Middle frontal gyrus (tissue), 1 donor: ENCODE measurements around the gene RAB22A.

ENCODE experiments used
- DNase-seq: peaks from one replicate; pipeline ENCODE4 v3.0.0-alpha.2; 2015; ENCODE audit warnings: low spot score; ENCODE audit errors: extremely low spot score

Gene RAB22A

DNA sequence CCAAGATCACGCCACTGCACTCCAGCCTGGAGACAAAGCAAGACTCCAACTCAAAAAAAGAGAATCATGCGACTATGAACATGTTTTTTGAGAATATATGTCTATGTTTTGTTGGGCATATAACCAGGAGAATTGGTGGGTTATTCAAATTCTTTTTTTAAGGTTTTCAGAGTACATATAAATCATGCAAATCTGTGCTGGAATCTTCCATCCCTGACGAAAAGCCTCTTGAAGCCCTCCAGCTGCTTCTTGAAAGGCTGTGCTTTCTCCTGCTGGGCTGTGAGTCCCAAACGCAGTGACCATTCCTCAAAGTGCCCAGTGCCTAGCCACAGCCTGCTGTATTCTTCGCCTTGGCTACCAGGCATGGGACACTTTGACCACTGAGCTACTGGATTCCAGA is 9.2 kb upstream of the RAB22A start:
- no peak for DNase-seq

DNA sequence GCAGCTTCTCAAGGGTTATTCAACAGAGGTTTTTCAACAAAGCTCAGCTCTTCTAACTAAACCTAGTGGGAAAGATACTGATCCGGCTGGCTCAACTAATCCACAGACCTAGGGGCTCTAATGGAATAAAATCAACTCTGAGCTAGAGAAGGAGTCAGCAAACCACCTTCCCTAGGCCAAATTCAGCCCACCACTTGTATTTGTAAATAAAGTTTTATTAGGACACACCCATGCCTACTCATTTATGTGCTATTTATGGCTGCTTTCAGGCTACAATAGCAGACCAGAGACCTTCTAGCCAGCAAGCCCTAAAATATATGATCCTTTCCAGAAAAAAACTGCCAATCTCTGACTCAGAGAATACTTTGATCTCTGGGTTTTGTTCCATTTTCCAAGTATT is 6.0 kb upstream of the RAB22A start:
- DNase-seq: no peak

- DNase-seq: no peak
These were observed 4.5 kb upstream of the RAB22A start for GRCh38 chr20:58305061-58305460.

DNA sequence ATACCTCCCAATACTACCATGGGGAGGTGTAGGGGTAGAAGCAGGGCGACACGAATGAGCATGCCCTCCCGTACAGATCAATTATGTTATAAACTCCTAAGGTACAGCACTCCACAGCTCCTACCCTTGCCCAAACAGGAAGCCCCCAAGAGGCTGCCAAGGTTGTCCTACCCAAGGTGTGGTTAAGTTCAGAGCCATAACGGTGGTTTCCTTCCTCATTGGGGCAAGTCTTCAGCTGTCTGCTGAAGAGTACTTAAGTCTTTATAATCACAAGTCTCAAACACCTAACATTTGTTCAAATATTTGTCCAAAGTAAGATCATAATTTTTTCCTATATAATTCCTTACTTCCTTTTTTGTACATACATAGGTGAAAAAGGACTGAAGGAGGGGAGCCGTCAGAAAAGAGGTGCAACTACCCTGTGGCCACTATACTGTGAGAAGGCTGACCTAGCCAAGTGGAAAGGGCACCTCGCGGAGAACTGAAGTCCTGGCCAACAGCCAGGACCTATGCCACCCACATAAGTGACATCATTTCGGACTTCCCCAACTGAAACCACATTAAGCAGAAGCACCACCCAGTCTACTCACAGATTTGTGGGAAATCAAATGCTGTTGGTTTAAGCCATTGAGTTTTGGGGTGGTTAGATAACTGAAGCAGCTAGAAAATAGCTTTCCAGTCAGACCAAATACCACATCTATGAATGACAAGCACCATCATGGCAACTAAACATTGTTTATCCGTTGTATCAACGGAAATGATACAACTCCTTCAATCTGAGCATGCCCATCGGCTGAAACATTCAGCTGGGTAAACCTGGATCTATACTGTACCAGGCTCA is 2.9 kb upstream of the RAB22A start:
- DNase-seq: no peak

DNA sequence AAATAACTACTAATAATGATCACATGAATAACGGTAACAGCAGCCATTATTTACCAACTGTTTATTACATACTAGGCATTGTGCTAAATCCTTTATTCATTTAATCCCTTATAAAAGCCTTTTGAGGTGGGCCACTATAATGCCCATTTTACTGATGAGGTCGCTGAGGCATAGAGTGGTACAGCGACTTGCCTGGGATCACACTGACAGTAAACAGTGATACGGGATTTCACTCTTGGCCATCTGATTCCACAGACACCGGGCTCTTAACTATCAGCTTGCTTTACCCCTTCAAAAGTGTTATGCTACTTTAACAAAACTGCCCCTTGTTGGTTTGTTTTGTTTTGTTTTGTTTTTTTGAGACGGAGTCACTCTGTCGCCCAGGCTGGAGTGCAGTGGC is 2.2 kb upstream of the RAB22A start:
- no peak for DNase-seq

DNA sequence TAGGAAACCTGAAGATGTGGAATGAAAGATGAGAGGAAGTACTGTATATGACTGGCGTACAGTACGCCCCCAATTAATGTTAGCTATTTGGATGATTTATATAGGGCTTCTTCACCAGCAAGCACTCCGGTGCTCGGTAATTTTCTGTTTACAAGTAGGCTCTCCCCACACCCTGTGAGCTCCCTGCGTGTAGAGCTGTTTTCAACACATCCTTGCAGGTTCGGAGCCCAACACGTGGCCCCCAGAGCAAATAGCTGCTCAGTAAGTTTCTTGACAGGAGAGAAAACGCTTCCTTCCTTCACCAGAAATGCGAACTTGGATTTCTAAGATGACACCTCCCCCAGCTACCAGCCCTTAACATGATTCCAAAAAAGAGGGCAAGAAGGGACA is 1.2 kb upstream of the RAB22A start:
- no peak for DNase-seq

DNA sequence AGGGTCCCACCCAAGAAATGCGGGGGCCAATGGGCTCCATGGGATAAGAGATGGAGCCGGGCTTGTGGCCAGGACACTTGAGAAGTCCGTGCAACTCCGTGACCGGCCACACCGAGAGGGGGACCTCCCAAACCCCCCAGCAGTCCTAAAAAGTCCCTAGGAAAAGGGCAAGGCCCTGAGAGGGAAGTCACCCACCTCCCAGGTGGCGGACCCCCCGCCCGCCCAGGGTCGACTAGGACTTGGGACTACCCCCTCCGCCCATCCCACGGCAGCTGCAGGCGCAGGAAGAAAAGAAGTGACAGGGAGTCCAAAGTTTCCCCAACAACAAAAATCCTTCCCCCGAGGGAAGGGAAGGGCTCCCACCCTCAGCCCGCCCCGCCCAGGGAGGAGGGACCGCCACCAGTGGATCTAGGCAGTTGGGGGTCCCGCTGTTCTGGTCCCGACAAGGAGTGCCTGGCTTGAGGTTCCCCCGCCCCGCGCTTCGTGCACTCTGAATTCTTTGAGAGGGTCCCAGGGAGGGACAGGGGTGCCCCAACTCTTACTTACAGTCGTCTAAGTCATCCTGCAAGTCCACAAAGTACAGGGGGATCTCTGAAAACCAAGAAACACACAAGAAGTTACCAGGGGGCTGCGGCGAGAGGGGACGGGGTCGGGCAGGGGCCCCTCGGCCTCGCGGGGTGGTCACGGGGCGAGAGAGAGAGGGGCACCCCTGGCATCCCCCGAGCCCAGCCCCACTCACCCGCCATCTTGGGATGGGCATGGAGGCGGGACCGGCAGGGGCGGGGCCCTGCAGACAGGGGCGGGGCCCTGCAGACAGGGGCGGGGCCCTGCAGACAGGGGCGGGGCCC is 611 bp upstream of the RAB22A start:
- DNase-seq: no peak

DNA sequence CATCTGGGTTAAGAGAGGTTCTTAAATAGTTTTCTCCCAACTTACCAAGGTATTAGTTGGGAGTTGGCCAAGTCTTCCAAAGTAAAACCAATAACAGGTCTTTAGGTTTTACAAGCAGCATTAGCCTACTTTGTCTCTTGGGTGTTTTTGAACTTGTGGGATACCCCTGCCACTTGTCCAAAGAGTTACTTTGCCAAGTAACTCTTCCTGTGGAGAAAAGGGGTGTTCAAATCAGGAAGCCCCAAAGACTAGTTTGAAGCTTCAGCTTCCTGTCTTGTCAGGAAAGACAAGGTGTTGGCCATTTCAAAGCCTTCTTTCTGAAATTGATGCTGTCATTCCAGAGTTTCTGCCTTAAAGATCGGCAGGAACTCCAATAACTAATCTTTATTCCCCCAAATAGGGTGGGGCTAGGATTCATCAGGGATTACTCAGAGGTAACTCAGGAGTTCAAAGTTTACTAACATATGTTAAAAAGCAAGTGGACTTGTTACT is 822 bp downstream of the RAB22A start:
- no peak for DNase-seq

- DNase-seq: no peak
These were observed 3.3 kb downstream of the RAB22A start for GRCh38 chr20:58312836-58313235.

- DNase-seq: no peak
These were observed 3.9 kb downstream of the RAB22A start for GRCh38 chr20:58313396-58313795.

- no peak for DNase-seq
These were observed 11.7 kb downstream of the RAB22A start for GRCh38 chr20:58321205-58321604.

GRCh38 chr20:58322083-58322482 is 12.6 kb downstream of the RAB22A start:
- DNase-seq: no peak

- DNase-seq: no peak
These were observed 16.4 kb downstream of the RAB22A start for GRCh38 chr20:58325912-58326311.

DNA sequence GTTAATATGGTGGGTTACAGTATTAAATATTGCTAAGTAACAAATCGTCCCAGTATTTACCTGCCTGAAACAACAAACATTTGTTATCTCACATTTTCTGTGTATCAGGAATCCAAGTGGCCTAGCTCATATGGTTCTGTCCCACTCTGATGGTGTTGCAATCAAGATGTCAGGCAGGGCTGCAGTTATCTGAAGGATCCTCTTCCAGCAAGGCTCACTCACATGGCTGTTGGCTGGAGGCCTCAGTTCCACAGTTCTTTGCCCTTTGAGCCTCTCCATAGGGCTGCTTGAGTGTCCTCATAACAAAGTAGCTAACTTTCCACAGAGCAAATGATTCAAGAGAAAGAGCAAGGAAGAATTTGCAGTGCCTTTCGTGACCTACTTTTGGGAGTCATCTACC is 17.7 kb downstream of the RAB22A start:
- DNase-seq: no peak

DNA sequence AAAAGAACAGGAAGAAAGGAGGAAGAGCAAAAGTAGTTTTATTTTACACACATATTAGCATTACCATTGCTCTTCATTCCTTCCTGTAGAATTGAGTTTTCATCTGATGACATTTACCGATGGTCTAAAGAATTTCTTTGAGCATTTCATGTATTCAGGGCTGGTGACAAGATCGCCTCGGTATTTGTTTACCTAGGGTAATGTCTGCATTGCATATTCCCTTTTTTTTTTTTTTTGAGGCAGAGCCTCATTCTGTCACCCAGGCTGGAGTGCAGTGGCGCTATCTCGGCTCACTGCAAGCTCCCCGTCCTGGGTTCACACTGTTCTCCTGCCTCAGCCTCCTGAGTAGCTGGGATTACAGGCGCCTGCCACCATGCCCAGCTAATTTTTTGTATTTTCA is 19.3 kb downstream of the RAB22A start:
- DNase-seq: no peak

GRCh38 chr20:58329711-58330110 is 20.2 kb downstream of the RAB22A start:
- no peak for DNase-seq

GRCh38 chr20:58330249-58330648 is 20.7 kb downstream of the RAB22A start:
- DNase-seq: no peak

- no peak for DNase-seq
These were observed 21.2 kb downstream of the RAB22A start for GRCh38 chr20:58330687-58331086.

DNA sequence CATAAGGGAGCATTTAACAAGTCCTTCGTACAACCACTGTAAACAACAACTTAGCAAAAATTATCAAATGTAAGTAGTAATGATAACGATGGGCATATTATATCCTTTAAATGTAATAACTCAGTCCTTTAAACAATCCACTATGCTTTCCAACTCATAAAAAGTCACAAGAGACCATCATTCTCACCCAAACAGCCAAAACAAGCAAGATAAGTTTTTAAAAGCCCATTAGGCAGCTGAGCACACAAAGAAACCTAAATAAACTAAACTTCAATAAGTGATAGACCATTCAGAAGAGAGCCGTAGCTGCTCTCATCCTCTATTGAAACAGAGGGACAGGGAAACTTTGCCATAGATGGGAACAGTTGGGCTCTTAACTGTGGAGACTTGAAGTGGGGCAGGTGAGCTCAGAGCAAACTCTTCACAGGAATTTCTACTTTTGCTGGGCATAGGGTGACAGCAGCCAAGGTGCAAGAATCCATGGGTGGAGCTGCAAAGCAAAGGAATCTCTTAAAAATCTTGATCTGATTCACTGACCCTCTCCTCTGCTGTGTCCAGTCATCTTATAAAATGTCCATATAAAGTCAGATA is 22.5 kb downstream of the RAB22A start:
- DNase-seq: no peak

DNA sequence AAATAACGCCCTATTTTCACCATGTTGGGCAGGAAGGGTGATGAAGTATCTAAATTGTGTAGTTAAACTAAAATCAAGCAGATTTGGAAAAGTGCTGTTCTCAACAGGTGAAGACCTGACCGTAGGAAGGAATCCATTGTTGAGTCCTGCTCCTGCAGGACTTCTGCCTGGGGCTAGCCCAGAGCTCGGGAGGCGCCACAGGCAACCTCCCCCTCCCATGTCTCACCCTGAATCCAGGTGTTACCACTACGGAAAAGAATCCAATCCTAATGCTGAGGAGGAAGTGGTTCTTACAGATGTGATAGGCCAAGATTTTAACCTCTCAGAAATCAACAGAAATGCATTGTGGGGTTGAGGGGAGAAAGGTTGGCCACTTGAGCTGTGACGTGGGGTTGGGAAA is 30.2 kb downstream of the RAB22A start:
- no peak for DNase-seq

GRCh38 chr20:58340151-58340550 is 30.6 kb downstream of the RAB22A start:
- DNase-seq: no peak

GRCh38 chr20:58340853-58341252 is 31.3 kb downstream of the RAB22A start:
- no peak for DNase-seq
